ENCODE measurements around the gene FADS2.
A peak's percentile ranks its signal among the peaks of the same experiment; 100 is the strongest.

FADS2 gene

GRCh38 chr11:61797263-61797944, 30.7 kb upstream of the FADS2 start:
- DNase-seq: peak; percentile 80

- no peak for DNase-seq
These were observed 28.3 kb upstream of the FADS2 start for GRCh38 chr11:61799665-61800284.

DNA sequence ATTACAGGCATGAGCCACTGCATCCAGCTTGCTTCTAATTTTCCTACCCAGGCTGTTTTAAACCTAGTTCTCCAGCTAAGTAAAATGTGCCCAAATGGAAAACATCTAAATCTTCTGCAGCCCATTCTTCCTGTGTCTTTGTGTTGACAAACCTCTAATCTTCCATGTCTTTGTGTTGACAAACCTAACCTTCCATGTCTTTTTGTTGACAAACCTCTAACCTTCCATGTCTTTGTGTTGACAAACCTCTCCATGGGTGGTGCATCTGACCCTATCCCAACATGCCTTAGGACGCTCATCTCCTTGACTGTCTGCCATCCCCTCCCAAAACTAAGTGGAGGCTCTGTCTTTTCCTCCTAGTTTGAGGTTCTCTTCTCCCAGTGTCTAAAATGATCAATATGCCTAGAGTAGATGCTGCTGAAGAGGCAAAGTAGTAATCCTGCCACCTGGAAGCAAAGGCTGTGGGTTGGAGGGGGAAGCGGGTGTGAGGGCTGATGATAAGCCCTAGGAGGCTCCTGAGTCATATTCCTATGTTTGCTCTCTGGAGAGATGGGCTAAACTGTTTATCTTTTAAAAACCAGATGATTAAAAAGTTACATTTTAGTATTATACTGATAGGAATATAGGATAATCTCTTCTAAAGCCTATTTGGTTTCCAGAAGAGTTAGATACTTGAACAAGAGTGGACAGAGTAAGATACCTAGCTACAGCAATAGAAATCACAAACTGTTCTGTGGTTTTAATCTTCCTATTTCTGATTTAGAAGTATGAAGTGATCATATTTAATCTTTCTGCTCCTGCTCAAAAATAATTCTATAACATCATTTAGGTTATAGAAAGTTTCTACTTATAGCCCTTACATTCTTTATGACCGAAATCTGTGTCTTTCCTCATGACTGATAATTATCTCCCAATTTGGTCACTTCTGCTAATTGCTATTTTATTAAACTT, 27.5 kb upstream of the FADS2 start:
- DNase-seq: no peak

- DNase-seq: no peak
These were observed 25.5 kb upstream of the FADS2 start for GRCh38 chr11:61802605-61803004.

DNA sequence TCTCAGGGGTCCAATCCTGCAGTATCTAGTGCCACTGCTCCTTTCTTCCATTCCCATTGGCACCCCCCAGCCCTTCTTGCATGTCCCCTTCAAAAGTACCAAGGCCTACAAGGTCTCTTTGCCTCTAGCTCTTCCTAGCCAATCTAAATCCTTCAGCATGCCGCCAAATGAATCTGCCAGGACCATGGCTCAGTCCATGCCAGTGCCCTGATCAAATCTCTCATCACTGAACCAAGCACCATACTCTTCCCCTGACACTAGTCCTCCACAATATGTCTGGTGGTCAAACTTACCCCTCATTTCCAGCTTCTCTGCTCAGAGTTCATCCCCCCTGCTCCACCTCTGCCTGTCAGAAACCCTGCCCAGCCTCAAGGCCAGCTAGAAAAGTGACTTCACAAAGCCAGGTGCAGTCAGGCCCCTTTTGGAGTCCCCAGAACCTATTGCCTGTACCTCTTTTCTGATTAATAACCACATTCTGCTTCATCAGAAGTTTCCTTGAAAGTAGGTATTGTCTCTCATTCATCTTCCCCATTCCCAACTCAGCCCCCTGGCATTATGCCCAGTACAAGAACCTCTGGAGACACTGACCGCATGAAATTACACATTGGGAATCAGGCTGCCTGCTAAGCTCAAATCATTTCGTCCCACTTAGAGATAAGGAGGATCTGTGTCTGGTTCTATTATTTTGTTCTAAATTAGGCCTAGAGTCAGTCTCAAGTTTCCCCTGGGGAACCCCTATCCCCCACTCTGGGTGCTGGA, 24.0 kb upstream of the FADS2 start:
- no peak for DNase-seq

DNA sequence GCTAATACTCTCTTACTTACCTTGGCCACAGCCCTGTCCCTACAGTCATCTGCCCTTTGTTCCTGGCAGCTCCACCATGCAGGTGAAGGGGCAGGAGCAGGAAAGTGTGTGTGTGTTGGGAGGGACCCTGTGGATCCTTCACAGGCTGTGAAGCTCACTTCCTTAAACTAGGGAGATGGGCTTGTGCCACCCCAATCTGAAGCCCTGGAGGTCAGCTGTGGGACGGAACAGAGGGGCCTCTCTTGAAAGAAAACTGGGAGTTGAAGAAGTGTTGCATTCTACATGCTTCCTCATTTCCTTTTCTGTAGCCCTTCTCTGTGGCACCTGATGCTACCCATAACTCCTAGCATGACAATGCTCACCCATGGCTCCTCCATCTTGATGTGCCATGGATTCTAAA, 23.0 kb upstream of the FADS2 start:
- no peak for DNase-seq

DNA sequence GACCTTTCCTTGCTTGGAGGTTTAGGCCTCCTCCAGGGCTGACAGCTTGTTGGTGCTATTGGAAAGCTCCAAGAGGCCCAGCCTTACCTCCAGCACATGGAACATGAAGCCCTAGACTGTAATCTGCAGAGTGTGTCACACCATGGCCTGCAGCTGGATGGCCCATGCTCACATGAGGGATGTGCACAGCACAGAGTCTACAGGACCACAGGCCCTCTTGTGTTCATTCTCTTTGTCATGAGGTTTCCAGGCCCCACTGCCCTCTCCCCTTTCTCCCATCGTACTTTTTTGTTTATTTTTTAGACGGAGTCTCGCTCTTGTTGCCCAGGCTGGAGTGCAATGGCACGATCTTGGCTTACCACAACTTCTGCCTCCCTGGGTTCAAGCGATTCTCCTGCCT, 21.3 kb upstream of the FADS2 start:
- no peak for DNase-seq

DNA sequence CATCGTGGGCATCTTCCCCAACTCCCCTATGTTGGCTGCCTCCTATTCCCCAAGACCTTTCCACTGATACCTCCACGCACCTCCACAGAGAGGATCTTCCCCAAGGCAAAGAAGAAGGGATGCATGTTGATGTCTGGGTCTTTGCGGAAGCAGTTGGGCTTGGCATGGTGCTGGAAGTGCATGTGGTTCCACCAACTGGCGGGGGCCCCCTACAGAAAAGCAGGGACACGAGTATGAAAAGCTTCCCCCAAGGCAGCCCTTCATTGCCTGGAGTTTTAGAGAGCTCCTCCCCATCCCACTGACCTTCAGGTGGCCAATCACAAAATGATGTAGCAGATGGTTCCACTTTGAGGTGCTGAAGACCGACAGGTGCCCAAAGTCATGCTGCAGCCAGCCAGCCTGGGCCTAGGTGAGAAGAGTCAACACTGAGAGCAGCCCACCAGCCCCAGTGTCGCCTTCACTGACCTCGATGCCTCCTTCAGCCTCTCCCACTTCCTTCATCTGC, 17.4 kb upstream of the FADS2 start:
- no peak for DNase-seq

- no peak for DNase-seq
These were observed 16.3 kb upstream of the FADS2 start for GRCh38 chr11:61811831-61812230.

GRCh38 chr11:61812736-61813411, 15.2 kb upstream of the FADS2 start:
- no peak for DNase-seq

DNA sequence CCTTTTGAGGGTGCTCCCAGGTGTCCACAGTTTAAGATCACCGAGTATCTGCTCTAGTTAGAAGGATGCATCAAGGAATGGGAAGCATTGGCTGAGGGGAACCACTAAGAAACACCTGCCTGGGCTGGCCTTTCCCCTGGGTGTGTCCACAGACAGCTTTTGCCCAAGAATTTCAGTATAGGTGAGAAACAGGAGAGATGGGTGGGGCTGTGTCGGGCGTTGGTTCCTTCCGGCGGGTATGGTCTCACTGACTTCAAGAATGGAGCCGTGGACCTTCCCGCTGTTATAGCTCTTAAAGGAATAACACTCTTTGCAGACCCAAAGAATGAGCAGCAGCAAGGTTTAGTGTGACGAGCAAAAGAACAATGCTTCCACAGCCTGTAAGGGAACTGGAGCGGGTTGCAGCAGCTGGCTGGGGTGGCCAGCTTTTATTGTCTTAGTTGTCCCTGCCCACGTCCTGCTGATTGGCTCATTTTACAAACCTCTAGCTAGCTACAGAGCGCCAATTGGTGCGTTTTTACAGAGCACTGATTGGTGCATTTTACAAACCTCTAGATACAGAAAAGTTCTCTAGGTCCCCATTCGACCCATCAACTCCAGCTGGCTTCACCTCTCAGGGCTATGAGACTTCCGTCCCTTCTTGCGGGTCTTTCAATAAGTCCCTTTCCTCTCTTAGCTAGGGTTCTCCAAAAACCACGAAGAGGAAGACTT, 13.7 kb upstream of the FADS2 start:
- peak; percentile 42 for DNase-seq

DNA sequence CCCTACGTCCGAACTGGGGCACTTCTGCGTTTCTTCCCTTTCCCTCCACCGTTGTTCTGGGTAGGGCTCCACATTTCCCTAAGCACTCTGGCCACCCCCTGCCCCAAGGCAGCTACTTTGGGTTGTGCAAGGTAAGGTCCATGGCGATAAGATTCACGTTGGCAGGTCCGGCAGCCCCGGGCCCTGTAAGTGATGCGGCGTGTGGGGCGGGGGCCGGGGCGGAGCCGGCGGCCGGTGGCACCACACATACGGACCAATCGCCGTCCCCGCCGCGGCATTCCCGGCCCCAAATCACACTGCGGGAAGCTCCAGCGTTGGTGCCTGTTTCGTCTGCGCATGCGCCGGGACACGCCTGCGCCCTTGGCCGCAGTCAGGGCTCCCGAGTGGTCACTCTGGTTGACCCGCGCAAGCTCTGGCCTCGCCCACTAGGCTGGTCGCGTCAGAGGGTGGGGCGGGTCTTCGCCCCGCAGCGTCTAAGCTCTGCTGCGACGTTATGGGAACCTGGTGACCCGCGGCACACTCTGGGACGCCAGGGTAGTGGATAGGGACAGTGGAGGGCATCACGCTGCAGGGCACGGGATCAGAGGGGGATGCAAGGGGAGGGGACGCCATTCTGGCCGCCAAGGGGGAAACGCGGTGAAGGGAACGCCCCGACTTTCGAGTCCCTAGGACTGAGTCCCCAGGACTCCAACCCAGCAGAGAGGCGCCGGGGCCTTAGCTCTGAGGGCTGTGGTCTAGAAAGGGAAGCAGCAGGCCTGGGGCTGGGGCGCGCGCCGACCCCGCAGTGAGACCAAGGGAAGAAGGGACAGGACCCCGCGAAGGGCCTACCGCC, 12.9 kb upstream of the FADS2 start:
- peak; percentile 91 for DNase-seq

- DNase-seq: peak; percentile 92
These were observed 12.0 kb upstream of the FADS2 start for GRCh38 chr11:61815790-61816735.

DNA sequence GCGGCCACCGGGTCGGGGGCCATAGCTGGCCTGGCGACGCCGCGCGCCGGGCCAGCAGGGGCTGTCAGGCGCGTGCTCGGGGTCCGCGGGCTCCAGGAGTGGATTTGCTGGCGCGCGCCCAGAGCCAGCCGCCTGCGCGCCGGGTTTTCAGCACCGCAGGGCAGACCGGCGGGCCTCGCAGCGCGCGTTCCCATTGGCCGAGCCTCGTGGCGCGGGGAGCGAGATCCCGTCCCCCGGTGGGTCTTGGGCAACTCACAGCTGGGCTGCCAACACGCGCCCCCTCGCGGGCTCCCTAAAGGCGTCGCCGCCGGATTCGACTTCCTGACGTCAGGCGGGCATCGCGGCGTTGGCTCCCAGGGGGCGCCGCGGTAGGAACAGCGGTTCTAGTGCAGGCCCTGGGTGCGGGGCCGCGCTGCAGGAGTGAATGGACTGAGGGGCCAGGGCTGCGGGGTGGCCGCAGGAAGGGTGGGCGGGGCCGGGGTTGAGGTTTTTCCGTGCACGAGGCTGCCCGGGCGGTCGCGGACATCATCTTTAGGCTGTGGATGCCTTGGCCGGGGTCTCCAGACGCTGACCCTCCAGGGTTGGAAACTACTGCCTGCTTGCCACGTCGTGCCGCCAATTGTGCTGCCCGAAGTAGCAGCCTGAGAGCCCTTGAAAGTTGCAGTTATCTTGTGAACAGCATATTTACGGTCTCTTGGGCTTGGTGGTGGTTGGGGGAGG, 11.2 kb upstream of the FADS2 start, which contains the start of gene FADS1:
Gene FADS1, minus strand, starts transcription at position 268 of the 720 bp plus-strand sequence. Its CDS starts 74 bp downstream, at position 194.
- peak; percentile 99 for DNase-seq

GRCh38 chr11:61817471-61818202, 10.5 kb upstream of the FADS2 start:
- DNase-seq: peak; percentile 34

- DNase-seq: no peak
These were observed 7.9 kb upstream of the FADS2 start for GRCh38 chr11:61820174-61820573.

DNA sequence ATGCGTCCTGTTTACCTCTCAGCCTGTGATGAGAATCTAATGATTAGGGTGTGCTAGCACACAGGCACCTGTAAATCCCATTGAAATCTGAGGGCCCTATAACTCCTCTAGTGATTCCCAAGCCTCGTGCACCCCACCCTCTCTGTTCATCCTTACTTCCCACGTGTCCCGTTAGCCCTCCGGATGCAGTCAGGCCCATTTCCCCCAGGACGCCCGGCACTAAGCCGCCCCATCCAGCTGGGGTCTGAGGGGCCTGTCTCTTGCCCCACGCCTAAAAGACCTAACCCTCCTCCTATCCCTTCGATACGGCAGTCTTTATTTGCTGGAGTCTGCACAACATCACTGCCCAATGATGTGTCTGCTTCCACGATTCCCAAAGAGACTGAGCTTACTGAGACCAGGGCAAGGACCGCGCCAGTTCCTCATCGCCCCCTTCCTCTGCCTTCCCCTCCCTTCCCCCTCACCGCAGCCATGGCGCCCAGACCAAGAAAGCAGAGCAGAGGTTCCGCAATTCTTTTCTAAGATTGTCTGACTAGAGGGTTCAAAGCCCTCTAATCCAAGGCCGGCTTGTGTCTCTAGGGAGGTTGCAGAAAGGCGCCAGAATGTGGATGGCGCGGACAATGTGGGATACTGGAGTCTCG, 1.1 kb upstream of the FADS2 start:
- no peak for DNase-seq

DNA sequence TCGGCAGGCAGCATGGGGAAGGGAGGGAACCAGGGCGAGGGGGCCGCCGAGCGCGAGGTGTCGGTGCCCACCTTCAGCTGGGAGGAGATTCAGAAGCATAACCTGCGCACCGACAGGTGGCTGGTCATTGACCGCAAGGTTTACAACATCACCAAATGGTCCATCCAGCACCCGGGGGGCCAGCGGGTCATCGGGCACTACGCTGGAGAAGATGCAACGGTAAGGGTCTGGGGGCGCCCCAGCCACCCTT, 204 bp downstream of the FADS2 start:
- DNase-seq: no peak

Measured in RPMI8226 (cell line).